ENCODE measurements around the gene AFF3. TPM values are rescaled to one million over a fixed set of nuclear protein-coding genes. Genes with fewer than 3 reads are reported as not detected.

The AFF3 gene
- total RNA-seq, 1 experiment from 2014 or later, result 0.05 TPM

DNA sequence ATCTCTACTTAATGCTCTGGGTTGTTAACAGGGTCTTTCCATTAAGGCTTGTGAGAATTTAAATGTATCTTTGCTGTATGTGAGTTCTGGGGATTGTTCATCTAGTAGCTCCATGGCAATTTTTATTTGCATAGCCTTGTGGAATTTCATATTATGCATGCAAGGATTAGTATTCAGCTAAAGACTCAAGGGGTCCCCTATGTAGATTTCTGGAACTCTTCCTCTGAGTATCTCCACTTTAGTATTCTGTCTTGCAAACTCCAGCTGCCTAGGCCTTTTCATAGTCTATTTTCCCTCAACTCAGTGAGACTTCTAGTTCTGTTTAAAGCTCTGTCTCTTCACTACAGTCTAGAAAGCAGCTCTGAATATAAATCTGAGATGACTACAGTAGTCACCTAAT, 348.0 kb downstream of the AFF3 start:
- no TSS peak for BruUV-seq (replicated peaks)
- no peak overlapping the region for H3K4me3 ChIP-seq (ENCODE audit: low read depth, low read length)
- Mint-ChIP-seq H3K4me1 (ENCODE audit: low read depth, unreplicated experiment) (no peaks in the 10 kb centered on the region), H3K36me3 (ENCODE audit: insufficient read depth, unreplicated experiment) (no peaks in the 10 kb centered on the region), H3K4me3 (ENCODE audit: unreplicated experiment) (no peak overlapping the region), H3K27me3 (ENCODE audit: insufficient read depth, unreplicated experiment) (peaks cover 3% of the 10 kb centered on the region), H3K27ac (ENCODE audit: unreplicated experiment) (no peak overlapping the region), H3K9me3 (ENCODE audit: unreplicated experiment) (peaks cover 19% of the 10 kb centered on the region)
- CTCF ChIA-PET, result no interaction called here
- intact Hi-C loops (cut with micrococcal nuclease; ENCODE audit: unreplicated experiment), result no loop called here
- H3K27me3 ChIP-seq (replicated peaks; ENCODE audit: control insufficient read depth, insufficient read depth, low read length), result no peaks in the 10 kb centered on the region
- H3K36me3 ChIP-seq (ENCODE audit: control insufficient read depth, insufficient read depth, low read length), result no peaks in the 10 kb centered on the region
- POLR2A ChIA-PET, result no interaction called here
- no peak for DNase-seq
- H3K4me1 ChIP-seq, result no peaks in the 10 kb centered on the region
- H3K9me3 ChIP-seq, result 0 out of 2 replicates have a peak, but pooled peaks cover 8% of the 10 kb centered on the region
- TF ChIP-seq, protein P1, sequence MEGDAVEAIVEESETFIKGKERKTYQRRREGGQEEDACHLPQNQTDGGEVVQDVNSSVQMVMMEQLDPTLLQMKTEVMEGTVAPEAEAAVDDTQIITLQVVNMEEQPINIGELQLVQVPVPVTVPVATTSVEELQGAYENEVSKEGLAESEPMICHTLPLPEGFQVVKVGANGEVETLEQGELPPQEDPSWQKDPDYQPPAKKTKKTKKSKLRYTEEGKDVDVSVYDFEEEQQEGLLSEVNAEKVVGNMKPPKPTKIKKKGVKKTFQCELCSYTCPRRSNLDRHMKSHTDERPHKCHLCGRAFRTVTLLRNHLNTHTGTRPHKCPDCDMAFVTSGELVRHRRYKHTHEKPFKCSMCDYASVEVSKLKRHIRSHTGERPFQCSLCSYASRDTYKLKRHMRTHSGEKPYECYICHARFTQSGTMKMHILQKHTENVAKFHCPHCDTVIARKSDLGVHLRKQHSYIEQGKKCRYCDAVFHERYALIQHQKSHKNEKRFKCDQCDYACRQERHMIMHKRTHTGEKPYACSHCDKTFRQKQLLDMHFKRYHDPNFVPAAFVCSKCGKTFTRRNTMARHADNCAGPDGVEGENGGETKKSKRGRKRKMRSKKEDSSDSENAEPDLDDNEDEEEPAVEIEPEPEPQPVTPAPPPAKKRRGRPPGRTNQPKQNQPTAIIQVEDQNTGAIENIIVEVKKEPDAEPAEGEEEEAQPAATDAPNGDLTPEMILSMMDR (IDR thresholded peaks at IDR 0.05; ENCODE audit: insufficient read depth in 1 of 2, low read depth in 1 of 2, low read length in 1 of 2, severe bottlenecking in 1 of 2, unreplicated experiment in 1 of 2), result no peak

DNA sequence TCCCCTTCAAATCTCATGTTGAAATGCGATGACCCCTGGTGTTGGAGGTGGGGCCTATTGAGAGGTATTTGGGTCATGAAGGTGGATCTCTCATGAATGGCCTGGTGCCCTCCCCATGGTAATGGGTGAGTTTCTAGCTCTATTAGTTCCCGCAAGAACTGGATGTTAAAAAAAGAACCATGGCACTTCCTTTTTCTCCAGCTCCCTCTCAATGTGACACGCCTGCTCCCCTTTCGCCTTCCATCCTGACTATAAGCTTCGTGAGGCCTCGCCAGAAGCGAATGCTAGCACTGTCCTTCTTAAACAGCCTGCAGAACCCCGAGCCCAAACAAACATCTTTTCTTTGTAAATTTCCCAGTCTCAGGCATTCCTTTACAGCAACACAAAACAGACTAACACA, 349.4 kb downstream of the AFF3 start:
- BruUV-seq (replicated peaks), result no TSS peak
- H3K27ac Mint-ChIP-seq (ENCODE audit: unreplicated experiment), result no peak overlapping the region
- DNase-seq, result no peak

DNA sequence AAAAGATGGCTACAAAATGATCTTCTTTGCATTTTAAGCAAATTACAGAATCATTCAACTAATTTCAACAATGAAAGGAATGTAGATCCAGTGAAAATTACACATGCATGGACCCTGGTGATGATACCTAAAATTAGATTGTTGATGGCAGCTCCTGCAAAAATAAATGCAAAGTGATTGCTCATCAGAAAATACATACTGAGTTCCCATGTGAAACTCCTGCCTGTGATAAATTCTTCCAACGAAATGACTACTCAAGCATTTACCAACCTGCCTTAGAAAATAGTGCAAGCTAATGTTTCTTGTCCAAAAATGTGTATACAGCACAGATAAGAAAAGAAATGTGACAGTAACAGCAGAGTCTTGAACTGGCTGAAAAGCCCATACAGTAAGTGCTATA, 352.5 kb downstream of the AFF3 start:
- Mint-ChIP-seq H3K27me3 (ENCODE audit: insufficient read depth, unreplicated experiment) (no peaks in the 10 kb centered on the region), H3K4me1 (ENCODE audit: low read depth, unreplicated experiment) (no peaks in the 10 kb centered on the region)
- BruUV-seq (replicated peaks), result no TSS peak

More for the DNA sequence above, 349.4 kb downstream of the AFF3 start:
- CTCF ChIA-PET, result no interaction called here
- intact Hi-C loops (cut with micrococcal nuclease; ENCODE audit: unreplicated experiment), result no loop called here
- H3K4me3 ChIP-seq (ENCODE audit: low read depth, low read length), result no peak overlapping the region
- H3K4me1 ChIP-seq, result no peaks in the 10 kb centered on the region
- 0 out of 2 replicates have a peak, but pooled peaks cover 5% of the 10 kb centered on the region for H3K9me3 ChIP-seq
- no peaks in the 10 kb centered on the region for H3K36me3 ChIP-seq (ENCODE audit: control insufficient read depth, insufficient read depth, low read length)
- no peak overlapping the region for H3K4me3 Mint-ChIP-seq (ENCODE audit: unreplicated experiment)
- H3K9me3 Mint-ChIP-seq (ENCODE audit: unreplicated experiment), result peaks cover 17% of the 10 kb centered on the region
- H3K4me1 Mint-ChIP-seq (ENCODE audit: low read depth, unreplicated experiment), result no peaks in the 10 kb centered on the region
- TF ChIP-seq, protein P1 (IDR thresholded peaks at IDR 0.05; ENCODE audit: insufficient read depth in 1 of 2, low read depth in 1 of 2, low read length in 1 of 2, severe bottlenecking in 1 of 2, unreplicated experiment in 1 of 2), result no peak
- POLR2A ChIA-PET, result no interaction called here
- H3K27me3 ChIP-seq (replicated peaks; ENCODE audit: control insufficient read depth, insufficient read depth, low read length), result no peaks in the 10 kb centered on the region
- H3K36me3 Mint-ChIP-seq (ENCODE audit: insufficient read depth, unreplicated experiment), result no peaks in the 10 kb centered on the region
- H3K27me3 Mint-ChIP-seq (ENCODE audit: insufficient read depth, unreplicated experiment), result no peaks in the 10 kb centered on the region

More for the DNA sequence above, 352.5 kb downstream of the AFF3 start:
- Histone ChIP-seq H3K4me3 (ENCODE audit: low read depth, low read length) (no peak overlapping the region), H3K27me3 (replicated peaks; ENCODE audit: control insufficient read depth, insufficient read depth, low read length) (no peaks in the 10 kb centered on the region), H3K9me3 (0 out of 2 replicates have a peak, but pooled peaks cover 2% of the 10 kb centered on the region), H3K36me3 (ENCODE audit: control insufficient read depth, insufficient read depth, low read length) (no peaks in the 10 kb centered on the region), H3K4me1 (no peaks in the 10 kb centered on the region)
- H3K4me3 Mint-ChIP-seq (ENCODE audit: unreplicated experiment), result no peak overlapping the region
- no peak for DNase-seq
- no peaks in the 10 kb centered on the region for H3K9me3 Mint-ChIP-seq (ENCODE audit: unreplicated experiment)
- intact Hi-C loops (cut with micrococcal nuclease; ENCODE audit: unreplicated experiment), result no loop called here
- ChIA-PET POLR2A (no interaction called here), CTCF (no interaction called here)
- TF ChIP-seq, protein P1 (IDR thresholded peaks at IDR 0.05; ENCODE audit: insufficient read depth in 1 of 2, low read depth in 1 of 2, low read length in 1 of 2, severe bottlenecking in 1 of 2, unreplicated experiment in 1 of 2), result no peak
- no peaks in the 10 kb centered on the region for H3K36me3 Mint-ChIP-seq (ENCODE audit: insufficient read depth, unreplicated experiment)
- no peak overlapping the region for H3K27ac Mint-ChIP-seq (ENCODE audit: unreplicated experiment)
